HepG2 (cell line): Measurements from ENCODE around the gene GSK3B. TPM values are rescaled to one million over a fixed set of nuclear protein-coding genes. Genes with fewer than 3 reads are reported as not detected.

Experiments
- BCLAF1 ChIP-seq: fragments of 450-650 bp; IDR thresholded peaks from 2 replicates; pipeline ENCODE4 v1.6.1; 2017; ENCODE audit warnings: mild to moderate bottlenecking
- FUBP1 ChIP-seq: sonication (generic); formaldehyde crosslinking; IDR thresholded peaks from 2 replicates; pipeline ENCODE4 v1.5.1; 2020; ENCODE audit warnings: missing genetic modification reagents, mild to moderate bottlenecking, borderline replicate concordance
- GABPB1 ChIP-seq: IDR thresholded peaks from 2 replicates; pipeline ENCODE4 v1.6.1; 2016; ENCODE audit warnings: mild to moderate bottlenecking, missing genetic modification reagents, moderate library complexity, missing compliant biosample characterization
- HNF1A ChIP-seq, 2 experiments: sonication (generic) in 1 of 2; formaldehyde crosslinking in 1 of 2; IDR thresholded peaks; 2 replicates each; pipeline versions ENCODE4 v1.4.0 to v1.6.1; 2016 to 2020; ENCODE audit warnings: borderline replicate concordance in 1 of 2, low read depth in 1 of 2, mild to moderate bottlenecking in 1 of 2, missing genetic modification reagents in 1 of 2
- HOXA9 ChIP-seq: sonication (generic); formaldehyde crosslinking; IDR thresholded peaks from 2 replicates; pipeline ENCODE4 v1.8.1; 2022; ENCODE audit warnings: missing genetic modification reagents, mild to moderate bottlenecking, moderate library complexity, borderline replicate concordance
- ISL2 ChIP-seq: sonication (generic); formaldehyde crosslinking; IDR thresholded peaks from 2 replicates; pipeline ENCODE4 v1.5.0; 2020; ENCODE audit warnings: missing genetic modification reagents
- JARID2 ChIP-seq: sonication (generic); formaldehyde crosslinking; IDR thresholded peaks from 2 replicates; pipeline ENCODE4 v1.8.1; 2023; ENCODE audit warnings: missing genetic modification reagents, inconsistent platforms; ENCODE audit not compliant: insufficient replicate concordance
- KDM6A ChIP-seq: IDR thresholded peaks from 2 replicates; pipeline ENCODE4 v1.6.1; 2016; ENCODE audit warnings: low read depth
- MAZ ChIP-seq, 2 experiments: sonication (generic) in 1 of 2; formaldehyde crosslinking in 1 of 2; IDR thresholded peaks; 2 replicates each; pipeline versions ENCODE4 v1.5.0 to v1.6.1; 2012 to 2020; ENCODE audit warnings: low read depth in 2 of 2, mild to moderate bottlenecking in 2 of 2, borderline replicate concordance in 1 of 2, improper control_type of control experiment in 1 of 2, low read length in 1 of 2, missing genetic modification reagents in 1 of 2, moderate library complexity in 1 of 2
- NCOR1 ChIP-seq: fragments of 200-600 bp; sonication (generic); IDR thresholded peaks from 2 replicates; pipeline ENCODE4 v1.7.0; 2017; ENCODE audit warnings: antibody characterized with exemption, low read length, borderline replicate concordance
- SCMH1 ChIP-seq: sonication (generic); formaldehyde crosslinking; IDR thresholded peaks from 2 replicates; pipeline ENCODE4 v1.9.0; 2021; ENCODE audit warnings: missing genetic modification reagents, mild to moderate bottlenecking, borderline replicate concordance
- SMYD3 ChIP-seq: sonication (generic); formaldehyde crosslinking; IDR thresholded peaks from 2 replicates; pipeline ENCODE4 v1.8.1; 2023; ENCODE audit warnings: mild to moderate bottlenecking, missing genetic modification reagents
- TCF7L2 ChIP-seq: IDR thresholded peaks from 2 replicates; pipeline ENCODE4 v1.6.1; 2011; ENCODE audit warnings: mild to moderate bottlenecking, low read depth, low read length, moderate library complexity
- TOE1 ChIP-seq: sonication (generic); formaldehyde crosslinking; IDR thresholded peaks from 2 replicates; pipeline ENCODE4 v1.4.0; 2020; ENCODE audit warnings: mild to moderate bottlenecking, missing genetic modification reagents
- ZC3H4 ChIP-seq: sonication (generic); formaldehyde crosslinking; IDR thresholded peaks from 2 replicates; pipeline ENCODE4 v1.4.0; 2020; ENCODE audit warnings: missing genetic modification reagents, borderline replicate concordance
- ZMYM4 ChIP-seq: sonication (generic); formaldehyde crosslinking; IDR thresholded peaks from 2 replicates; pipeline ENCODE4 v1.8.1; 2023; ENCODE audit warnings: mild to moderate bottlenecking, missing genetic modification reagents
- ZNF598 ChIP-seq: sonication (generic); formaldehyde crosslinking; IDR thresholded peaks from 2 replicates; pipeline ENCODE4 v1.5.1; 2020; ENCODE audit warnings: mild to moderate bottlenecking, missing genetic modification reagents, borderline replicate concordance
- ZSCAN29 ChIP-seq: sonication (generic); formaldehyde crosslinking; conservative IDR thresholded peaks from 2 replicates; pipeline ENCODE4 v1.4.0; 2020; ENCODE audit warnings: mild to moderate bottlenecking, missing genetic modification reagents
- polyA plus RNA-seq, 8 experiments: library from polyadenylated mRNA; depleted of rRNA in 3 of 8; stranded (reverse) in 7 of 8; unstranded in 1 of 8; fragments of >200 nt; fragmentation: Illumina TruSeq in 4 of 8; extraction: Trizol in 4 of 8; gene quantifications; 2 replicates each; pipeline versions ENCODE4 v1.2.1 to v1.2.3, GENCODE V29; 2011 to 2016; ENCODE audit warnings: low read depth in 4 of 8, missing spikeins in 1 of 8, mixed read lengths in 1 of 8; ENCODE audit not compliant: insufficient read depth in 1 of 8
- total RNA-seq, 5 experiments: library from RNA; depleted of rRNA; stranded (reverse); fragments of >200 nt; fragmentation: Illumina TruSeq; extraction: Trizol; gene quantifications; 2 replicates each; pipeline ENCODE4 v1.2.3, GENCODE V29; 2016; ENCODE audit warnings: low read depth in 1 of 5

Gene GSK3B
- total and polyA plus RNA-seq, 2 of the 13 experiments (the other 11 are each of a cell fraction or from before 2014, with no cell fraction given) = 22.3 to 30.1 TPM

GRCh38 chr3:119825820-119826219, 268.4 kb downstream of the GSK3B start (continued):
- TF ChIP-seq HOXA9 = no peak
- TF ChIP-seq SMYD3 (CRISPR knock-in tag) = no peak
- no peak for TF ChIP-seq MAZ (IDR thresholded peaks at IDR 0.05; ENCODE audit: borderline replicate concordance, low read depth, low read length)
- no peak for TF ChIP-seq MAZ (CRISPR knock-in tag; IDR thresholded peaks at IDR 0.05; ENCODE audit: low read depth)
- peak; percentile 70 for TF ChIP-seq KDM6A (CRISPR knock-in tag)
- no peak for TF ChIP-seq BCLAF1
- no peak for TF ChIP-seq FUBP1
- TF ChIP-seq SCMH1 (CRISPR knock-in tag) = no peak
- TF ChIP-seq NCOR1 = peak; percentile 47; the same call in 1 of the 2 replicates
- TF ChIP-seq ISL2 (CRISPR knock-in tag) = no peak
- no peak for TF ChIP-seq HNF1A (IDR thresholded peaks at IDR 0.05; ENCODE audit: low read depth)
- no peak for TF ChIP-seq HNF1A (CRISPR knock-in tag; IDR thresholded peaks at IDR 0.05; ENCODE audit: borderline replicate concordance)
- TF ChIP-seq TCF7L2 = no peak
- TF ChIP-seq JARID2 = no peak
- TF ChIP-seq ZC3H4 (CRISPR knock-in tag) = no peak
- TF ChIP-seq GABPB1 (CRISPR knock-in tag) = peak; percentile 37; the same call in 1 of the 2 replicates
- peak; percentile 87 for TF ChIP-seq ZMYM4
- TF ChIP-seq ZNF598 (CRISPR knock-in tag) = no peak
- no peak for TF ChIP-seq TOE1 (CRISPR knock-in tag)
- no peak for TF ChIP-seq ZSCAN29
